ENCODE results near the gene UBQLN4.
"Not testable (repeated sequence)": the region's sequence is repeated elsewhere in the genome, so short reads cannot be mapped to it uniquely, and the experiment has no call there.

UBQLN4 gene

GRCh38 chr1:156081180-156081916 lies 27.8 kb upstream of the UBQLN4 start:
- no peak for DNase-seq (ENCODE audit: low read depth)

GRCh38 chr1:156080863-156081179 lies 27.2 kb upstream of the UBQLN4 start:
- no peak for DNase-seq (ENCODE audit: low read depth)

GRCh38 chr1:156080241-156080862 lies 26.8 kb upstream of the UBQLN4 start:
- DNase-seq (ENCODE audit: low read depth), result no peak

DNA sequence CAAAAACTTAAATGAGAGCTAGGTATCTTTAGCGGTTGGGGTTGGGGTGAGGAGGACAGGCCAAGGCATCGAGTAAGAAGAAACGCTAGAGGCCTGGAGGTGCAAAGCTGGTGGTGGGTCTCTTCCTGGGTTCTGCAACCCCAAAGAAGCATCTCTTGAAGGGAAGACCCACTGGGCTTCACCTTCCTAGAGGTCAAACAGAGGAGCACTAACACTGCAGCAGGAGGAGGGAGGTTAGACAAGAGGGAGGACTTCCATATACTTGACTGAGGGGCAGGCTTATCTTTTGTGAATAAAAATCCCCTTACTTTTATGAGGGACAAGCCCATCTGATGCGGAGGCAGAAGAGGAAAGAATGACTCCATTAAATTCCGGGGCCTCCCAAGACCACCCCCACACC lies 26.2 kb upstream of the UBQLN4 start:
- DNase-seq (ENCODE audit: low read depth), result no peak

DNA sequence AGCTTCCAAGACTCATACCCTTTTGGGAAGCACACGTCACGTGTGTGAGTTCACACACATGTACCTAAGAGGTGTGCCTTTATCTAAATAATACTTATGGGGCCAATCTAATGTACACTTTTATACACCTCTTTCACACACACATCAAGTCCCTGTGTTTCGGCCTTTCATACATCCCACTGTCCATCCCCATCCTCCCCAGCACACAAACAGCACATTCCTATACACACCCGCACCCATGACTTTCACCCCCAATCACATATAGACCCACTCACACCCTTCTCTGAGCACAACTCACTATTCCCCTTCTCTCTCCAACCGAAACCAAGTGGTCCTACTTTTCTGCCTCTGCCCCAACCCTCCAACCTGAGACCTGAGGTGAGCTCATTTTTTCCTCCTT lies 25.1 kb upstream of the UBQLN4 start:
- DNase-seq (ENCODE audit: low read depth), result no peak

DNA sequence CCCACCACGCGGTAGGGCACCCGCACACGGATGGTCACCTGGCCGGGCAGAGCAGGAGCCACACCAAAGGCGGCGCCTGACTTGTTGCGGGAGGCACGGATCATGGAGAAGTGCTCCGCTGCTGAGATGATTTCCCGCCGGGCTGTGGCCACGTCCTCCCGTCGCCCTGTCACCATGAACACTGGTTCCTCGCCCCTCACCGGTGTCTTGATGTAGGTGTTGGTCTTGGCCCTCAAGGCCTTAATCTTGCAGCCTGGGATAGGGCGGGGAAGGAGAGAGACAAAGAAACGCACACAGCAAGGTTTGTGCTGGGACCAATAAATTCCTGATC lies 23.8 kb upstream of the UBQLN4 start:
- DNase-seq (ENCODE audit: low read depth), result no peak

- DNase-seq (ENCODE audit: low read depth), result no peak
These were observed 23.2 kb upstream of the UBQLN4 start for GRCh38 chr1:156076609-156077429.

- DNase-seq (ENCODE audit: low read depth), result no peak
These were observed 22.2 kb upstream of the UBQLN4 start for GRCh38 chr1:156075775-156076204.

DNA sequence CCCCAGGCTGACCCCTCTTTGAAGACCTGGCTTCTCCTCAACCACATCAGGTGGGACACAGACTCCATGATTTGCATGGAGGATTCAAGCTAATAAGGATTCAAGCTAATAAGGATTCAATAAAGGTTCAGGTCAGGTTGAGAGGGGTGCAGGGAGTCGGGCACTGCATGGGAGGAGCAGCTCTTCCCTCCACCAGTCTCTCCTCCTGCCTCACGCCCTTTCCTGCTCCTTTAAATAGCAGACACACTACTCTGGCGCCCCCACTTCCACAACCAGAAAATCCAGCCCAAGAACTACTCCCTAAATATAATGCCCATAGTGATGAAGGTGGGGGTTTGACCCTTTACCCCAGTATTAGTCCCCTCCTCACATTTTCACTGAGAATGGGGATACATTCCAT lies 21.6 kb upstream of the UBQLN4 start:
- DNase-seq (ENCODE audit: low read depth), result no peak

DNA sequence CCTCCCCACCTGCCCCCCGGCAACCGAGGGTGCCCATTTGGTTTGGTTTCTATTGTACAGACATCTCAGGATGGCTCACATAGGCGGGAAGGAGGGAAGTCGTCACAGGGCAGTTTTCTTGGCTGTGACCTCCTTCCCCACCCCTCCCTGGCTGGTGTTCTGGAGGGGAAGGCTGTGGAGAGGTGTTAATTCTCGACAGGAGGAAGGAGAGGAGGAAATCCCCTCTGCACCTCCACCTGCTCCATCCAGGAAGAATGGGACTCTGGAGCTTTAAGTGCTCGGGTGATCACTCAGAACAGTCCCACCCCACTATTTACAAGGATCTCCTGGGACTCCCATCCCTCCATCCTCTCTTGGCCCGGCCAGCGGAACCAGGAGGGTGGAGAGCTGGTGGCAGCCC lies 21.1 kb upstream of the UBQLN4 start:
- no peak for DNase-seq (ENCODE audit: low read depth)

DNA sequence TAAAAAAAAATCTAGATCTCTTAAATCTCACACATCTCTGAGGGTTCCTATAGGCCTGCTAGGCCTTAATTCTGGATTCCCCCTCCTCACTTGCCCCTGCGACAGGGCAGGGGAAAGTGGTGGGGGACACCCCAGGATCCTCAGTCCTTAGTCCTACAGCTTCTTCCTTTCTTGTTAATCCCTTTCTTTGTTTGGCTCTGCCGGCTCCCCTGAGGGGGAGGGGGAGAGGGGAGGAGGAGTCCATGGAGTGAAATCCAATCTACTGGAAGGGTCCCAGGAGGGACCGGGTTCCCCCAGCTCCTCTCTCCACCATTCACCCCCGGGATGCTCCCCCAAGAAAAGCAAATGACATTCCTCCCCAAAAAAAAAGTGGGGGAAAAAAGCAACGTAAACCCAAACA lies 20.1 kb upstream of the UBQLN4 start:
- DNase-seq (ENCODE audit: low read depth), result no peak

- no peak for DNase-seq (ENCODE audit: low read depth)
These were observed 19.6 kb upstream of the UBQLN4 start for GRCh38 chr1:156073110-156073687.

GRCh38 chr1:156072251-156072650 lies 18.7 kb upstream of the UBQLN4 start:
- DNase-seq (ENCODE audit: low read depth), result no peak

GRCh38 chr1:156071332-156071816 lies 17.8 kb upstream of the UBQLN4 start:
- not testable (repeated sequence) for DNase-seq (ENCODE audit: low read depth)

DNA sequence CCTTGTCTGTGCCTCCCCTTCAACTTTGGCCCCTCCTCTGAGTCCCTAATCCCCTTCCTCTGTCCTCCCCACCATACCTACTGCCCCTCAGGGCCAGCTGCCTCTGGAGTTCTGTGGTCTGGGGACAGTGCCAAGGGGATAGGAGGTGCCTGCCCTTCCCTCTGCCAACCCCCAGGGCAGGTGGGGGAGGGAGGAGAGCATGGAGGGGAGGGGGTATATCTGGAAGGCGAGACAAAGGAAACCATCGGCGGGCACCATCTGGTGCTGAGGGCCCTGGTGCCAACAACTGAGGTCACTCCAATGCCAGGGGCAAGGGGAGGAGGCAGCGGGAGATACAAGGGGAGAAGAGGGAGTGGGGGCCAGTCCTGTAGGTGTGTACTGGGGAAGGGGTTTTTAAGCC lies 16.9 kb upstream of the UBQLN4 start:
- DNase-seq (ENCODE audit: low read depth), result no peak

DNA sequence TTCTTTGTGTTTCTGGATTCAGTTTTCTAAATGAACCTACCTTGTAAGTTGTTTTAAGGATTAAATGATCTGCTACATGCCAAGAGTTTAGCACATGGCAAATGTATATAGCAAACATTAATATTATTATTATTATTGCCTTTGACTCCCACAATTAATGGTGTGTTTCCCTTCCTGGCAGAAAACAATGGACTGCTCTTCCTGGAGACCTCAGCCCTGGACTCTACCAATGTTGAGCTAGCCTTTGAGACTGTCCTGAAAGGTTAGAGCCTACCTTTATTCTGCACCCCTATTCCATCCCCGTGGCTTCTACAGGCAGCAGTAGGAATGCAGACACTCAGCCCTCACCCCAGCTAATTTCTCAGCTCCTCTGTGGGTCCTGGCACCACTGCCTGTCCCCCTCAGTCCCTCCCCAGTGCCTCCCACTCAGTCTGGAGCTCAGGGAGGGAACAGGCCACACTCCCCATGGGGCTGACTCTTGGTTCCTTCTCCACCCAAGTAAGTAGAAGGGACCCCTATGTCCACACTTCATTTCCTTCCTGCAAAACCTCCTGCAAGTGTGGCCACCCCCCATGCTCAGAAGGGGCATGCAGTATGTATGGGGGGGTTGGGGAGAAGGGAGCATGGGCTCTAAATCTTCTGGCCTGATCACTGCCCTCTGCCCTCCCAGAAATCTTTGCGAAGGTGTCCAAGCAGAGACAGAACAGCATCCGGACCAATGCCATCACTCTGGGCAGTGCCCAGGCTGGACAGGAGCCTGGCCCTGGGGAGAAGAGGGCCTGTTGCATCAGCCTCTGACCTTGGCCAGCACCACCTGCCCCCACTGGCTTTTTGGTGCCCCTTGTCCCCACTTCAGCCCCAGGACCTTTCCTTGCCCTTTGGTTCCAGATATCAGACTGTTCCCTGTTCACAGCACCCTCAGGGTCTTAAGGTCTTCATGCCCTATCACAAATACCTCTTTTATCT lies 16.2 kb upstream of the UBQLN4 start:
- DNase-seq (ENCODE audit: low read depth), result no peak

- no peak for DNase-seq (ENCODE audit: low read depth)
These were observed 13.7 kb upstream of the UBQLN4 start for GRCh38 chr1:156067262-156067661.

DNA sequence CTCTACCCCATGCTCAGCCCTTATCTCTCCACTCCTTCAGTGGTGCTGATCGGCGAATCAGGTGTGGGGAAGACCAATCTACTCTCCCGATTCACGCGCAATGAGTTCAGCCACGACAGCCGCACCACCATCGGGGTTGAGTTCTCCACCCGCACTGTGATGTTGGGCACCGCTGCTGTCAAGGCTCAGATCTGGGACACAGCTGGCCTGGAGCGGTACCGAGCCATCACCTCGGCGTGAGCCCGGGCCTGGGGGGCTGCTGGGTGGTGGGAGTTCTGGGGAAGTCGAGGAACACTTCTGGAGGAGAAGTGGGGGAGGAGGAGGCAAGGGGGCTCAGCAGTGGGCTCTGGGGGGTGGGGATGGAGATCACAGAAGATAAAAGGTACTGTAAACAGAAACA lies 12.3 kb upstream of the UBQLN4 start:
- no peak for DNase-seq (ENCODE audit: low read depth)

DNA sequence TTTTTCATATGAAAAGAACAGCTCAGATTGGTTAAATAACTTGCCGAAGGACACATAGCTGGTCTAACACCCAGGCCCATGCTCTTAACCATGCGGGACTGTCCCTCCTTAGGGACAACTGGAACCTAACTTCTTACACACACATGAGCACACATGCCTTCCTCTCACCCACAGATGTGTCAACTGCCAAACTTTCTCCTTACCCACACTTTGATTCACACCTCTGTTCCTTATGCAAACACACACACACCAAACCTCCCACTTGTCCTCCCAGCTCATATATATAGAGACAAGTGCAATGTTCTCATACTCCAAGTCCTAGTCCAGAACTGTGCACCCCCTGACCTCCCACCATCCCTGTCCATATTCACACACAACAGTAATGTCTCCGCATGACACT lies 11.6 kb upstream of the UBQLN4 start:
- DNase-seq (ENCODE audit: low read depth), result no peak

DNA sequence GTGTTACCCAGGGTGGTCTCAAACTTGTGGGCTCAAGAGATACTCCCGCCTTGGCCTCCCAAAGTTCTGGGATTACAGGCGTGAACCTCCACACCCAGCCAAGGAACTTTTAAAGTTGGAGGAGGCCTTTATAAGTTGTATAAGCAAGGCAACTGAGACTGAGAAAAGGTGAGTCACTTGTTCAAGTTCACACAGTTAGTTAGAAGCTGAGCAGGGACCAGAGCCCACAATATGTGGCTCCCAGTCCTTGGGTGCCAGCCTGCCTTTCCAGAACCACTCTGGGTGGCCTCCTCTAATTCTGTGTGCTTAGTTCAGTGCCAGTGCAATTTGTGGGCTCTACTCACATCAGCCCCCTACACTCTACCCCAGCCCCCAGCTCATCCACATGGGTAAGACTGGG lies 11.0 kb upstream of the UBQLN4 start:
- DNase-seq (ENCODE audit: low read depth), result no peak

- DNase-seq (ENCODE audit: low read depth), result no peak
These were observed 10.3 kb upstream of the UBQLN4 start for GRCh38 chr1:156063997-156064285.

GRCh38 chr1:156062189-156062588 lies 8.6 kb upstream of the UBQLN4 start:
- DNase-seq (ENCODE audit: low read depth), result no peak
